SU-DHL-6 (cell line): Measurements from ENCODE around the gene B3GNT2.

Source experiments
- H2AFZ ChIP-seq: fragments of 200-600 bp; sonication (generic); 2 replicates; pipeline ENCODE4 v1.6.1; 2014; ENCODE audit warnings: low read depth, mild to moderate bottlenecking, moderate library complexity, mixed read lengths, antibody characterized with exemption, low read length; ENCODE audit not compliant: severe bottlenecking
- H3F3A ChIP-seq: fragments of 200-600 bp; shearing (Covaris generic); 2 replicates; pipeline ENCODE4 v1.6.0; 2016; ENCODE audit warnings: antibody characterized with exemption, mild to moderate bottlenecking; ENCODE audit not compliant: insufficient read depth
- H3K27ac ChIP-seq: fragments of 200-600 bp; sonication (generic); 2 replicates; pipeline ENCODE4 v1.5.1; 2016; ENCODE audit warnings: low read depth, mild to moderate bottlenecking, low read length, moderate library complexity, mixed read lengths
- H3K27me3 ChIP-seq: fragments of 200-600 bp; sonication (generic), shearing (Covaris generic); 2 replicates; pipeline ENCODE4 v1.6.0; 2014; ENCODE audit warnings: mild to moderate bottlenecking, low read length
- H3K36me3 ChIP-seq: fragments of 200-600 bp; sonication (generic); 2 replicates; pipeline ENCODE4 v1.6.1; 2014; ENCODE audit warnings: mild to moderate bottlenecking, low read length, mixed read lengths
- H3K4me2 ChIP-seq: fragments of 300-600, 200-600 bp; shearing (Covaris generic), sonication (generic); 2 replicates; pipeline ENCODE4 v1.6.0; 2014; ENCODE audit warnings: low read length, low read depth, mild to moderate bottlenecking; ENCODE audit not compliant: poor library complexity, severe bottlenecking
- H3K4me3 ChIP-seq: fragments of 200-600 bp; sonication (generic); 2 replicates; pipeline ENCODE4 v1.5.1; 2014; ENCODE audit warnings: antibody characterized with exemption, low read length, mild to moderate bottlenecking, mixed read lengths; ENCODE audit not compliant: insufficient read depth, poor library complexity, severe bottlenecking
- H3K79me2 ChIP-seq: fragments of 200-600 bp; sonication (generic); 2 replicates; pipeline ENCODE4 v1.6.1; 2014; ENCODE audit warnings: mild to moderate bottlenecking, low read length, moderate library complexity; ENCODE audit not compliant: insufficient read depth
- H3K9ac ChIP-seq: fragments of 200-600 bp; sonication (generic); 2 replicates; pipeline ENCODE4 v1.7.0; 2014; ENCODE audit warnings: mild to moderate bottlenecking, low read length
- H3K9me2 ChIP-seq: fragments of 200-600 bp; sonication (generic); replicated peaks from 2 replicates; pipeline ENCODE4 v1.6.1; 2014; ENCODE audit warnings: low read length; ENCODE audit not compliant: insufficient read depth
- H3K9me3 ChIP-seq: fragments of 200-600 bp; sonication (generic); 2 replicates; pipeline ENCODE4 v1.6.1; 2014; ENCODE audit warnings: low read length, mixed read lengths; ENCODE audit not compliant: insufficient read depth
- H4K20me1 ChIP-seq: fragments of 200-600 bp; sonication (generic); 2 replicates; pipeline ENCODE4 v1.6.1; 2014; ENCODE audit warnings: low read depth, mild to moderate bottlenecking, antibody characterized with exemption, low read length, moderate library complexity, mixed read lengths
- EZH2phosphoT487 ChIP-seq: fragments of 200-600 bp; sonication (generic), shearing (Covaris generic); conservative IDR thresholded peaks from 2 replicates; pipeline ENCODE4 v1.6.1; 2018; ENCODE audit warnings: mild to moderate bottlenecking, antibody characterized with exemption, low read length, moderate library complexity, mixed read lengths
- TF ChIP-seq, protein P1 (sequence below): fragments of 200-600 bp; sonication (generic); IDR thresholded peaks from one replicate; pipeline ENCODE4 v1.5.1; 2017; ENCODE audit warnings: antibody characterized with exemption, mild to moderate bottlenecking, low read length, moderate library complexity; ENCODE audit not compliant: insufficient read depth, poor library complexity, severe bottlenecking

The B3GNT2 gene

DNA sequence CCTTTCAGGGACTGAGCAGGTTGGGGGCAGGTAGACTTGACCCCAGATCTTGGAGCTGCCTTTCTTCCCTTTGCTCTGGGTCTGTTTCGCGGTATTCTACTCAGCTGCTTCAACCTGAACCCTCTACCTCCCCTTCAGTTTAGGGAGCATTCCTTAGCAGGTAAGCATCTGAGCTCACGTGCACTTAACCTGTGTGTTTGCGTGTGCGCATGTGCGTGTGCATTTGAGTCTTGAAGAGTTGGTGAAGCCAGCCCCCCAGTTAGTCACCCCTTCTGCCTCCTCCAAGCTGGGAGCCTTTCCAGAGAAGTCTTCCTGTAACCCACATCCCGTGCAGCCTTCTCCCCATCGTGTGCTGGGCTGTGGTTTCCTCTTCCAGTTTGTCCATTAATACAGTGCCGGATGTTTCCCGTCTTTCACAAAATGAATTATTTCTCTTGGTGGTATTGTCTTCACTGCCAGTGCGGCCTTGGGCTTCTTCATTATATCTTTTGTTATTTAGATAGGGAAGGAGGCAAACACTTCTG is 33.2 kb downstream of the B3GNT2 start:
- no peaks in the 10 kb centered on the region for H3K27me3 ChIP-seq
- no peak overlapping the region for H2AFZ ChIP-seq
- no peak overlapping the region for H3K9ac ChIP-seq
- no peak overlapping the region for H3K27ac ChIP-seq
- no peaks in the 10 kb centered on the region for H3K9me2 ChIP-seq
- no peak overlapping the region for H3K4me2 ChIP-seq
- H3K36me3 ChIP-seq = no peaks in the 10 kb centered on the region
- H4K20me1 ChIP-seq = no peaks in the 10 kb centered on the region
- TF ChIP-seq, protein P1, sequence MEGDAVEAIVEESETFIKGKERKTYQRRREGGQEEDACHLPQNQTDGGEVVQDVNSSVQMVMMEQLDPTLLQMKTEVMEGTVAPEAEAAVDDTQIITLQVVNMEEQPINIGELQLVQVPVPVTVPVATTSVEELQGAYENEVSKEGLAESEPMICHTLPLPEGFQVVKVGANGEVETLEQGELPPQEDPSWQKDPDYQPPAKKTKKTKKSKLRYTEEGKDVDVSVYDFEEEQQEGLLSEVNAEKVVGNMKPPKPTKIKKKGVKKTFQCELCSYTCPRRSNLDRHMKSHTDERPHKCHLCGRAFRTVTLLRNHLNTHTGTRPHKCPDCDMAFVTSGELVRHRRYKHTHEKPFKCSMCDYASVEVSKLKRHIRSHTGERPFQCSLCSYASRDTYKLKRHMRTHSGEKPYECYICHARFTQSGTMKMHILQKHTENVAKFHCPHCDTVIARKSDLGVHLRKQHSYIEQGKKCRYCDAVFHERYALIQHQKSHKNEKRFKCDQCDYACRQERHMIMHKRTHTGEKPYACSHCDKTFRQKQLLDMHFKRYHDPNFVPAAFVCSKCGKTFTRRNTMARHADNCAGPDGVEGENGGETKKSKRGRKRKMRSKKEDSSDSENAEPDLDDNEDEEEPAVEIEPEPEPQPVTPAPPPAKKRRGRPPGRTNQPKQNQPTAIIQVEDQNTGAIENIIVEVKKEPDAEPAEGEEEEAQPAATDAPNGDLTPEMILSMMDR = no peak
- TF ChIP-seq EZH2phosphoT487 = no peak
- H3F3A ChIP-seq = no peaks in the 10 kb centered on the region
- no peaks in the 10 kb centered on the region for H3K9me3 ChIP-seq
- 0 out of 2 replicates have a peak, but pooled peaks cover 6% of the 10 kb centered on the region for H3K79me2 ChIP-seq
- no peak overlapping the region for H3K4me3 ChIP-seq

DNA sequence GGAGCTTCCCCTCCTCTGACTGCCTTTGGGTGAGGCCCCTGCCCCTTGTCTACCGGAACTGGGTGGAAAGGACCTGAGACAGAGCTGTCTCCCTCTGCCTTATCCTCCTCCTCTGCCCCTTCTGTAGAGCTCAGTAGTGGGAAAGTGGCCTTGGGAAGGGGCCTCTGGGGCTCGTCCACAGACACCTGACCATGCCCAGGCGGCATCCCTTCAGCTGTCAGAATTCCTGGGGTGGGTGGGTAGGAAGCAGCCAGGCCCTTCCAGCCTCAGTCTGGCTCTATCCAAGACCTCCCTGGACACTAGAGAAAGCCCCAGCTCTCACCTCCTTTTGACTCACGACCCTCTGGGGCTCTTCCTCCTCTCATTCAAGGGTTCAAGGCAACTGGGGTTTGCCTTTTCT is 35.6 kb downstream of the B3GNT2 start:
- no peaks in the 10 kb centered on the region for H3K36me3 ChIP-seq
- no peaks in the 10 kb centered on the region for H3K79me2 ChIP-seq
- H3K9ac ChIP-seq = no peak overlapping the region
- H3K9me2 ChIP-seq = no peaks in the 10 kb centered on the region
- no peak overlapping the region for H2AFZ ChIP-seq
- no peak overlapping the region for H3K4me3 ChIP-seq
- no peaks in the 10 kb centered on the region for H3K9me3 ChIP-seq
- H3K27ac ChIP-seq = no peak overlapping the region
- H3K27me3 ChIP-seq = no peaks in the 10 kb centered on the region
- no peak overlapping the region for H3K4me2 ChIP-seq
- H3F3A ChIP-seq = no peaks in the 10 kb centered on the region
- no peaks in the 10 kb centered on the region for H4K20me1 ChIP-seq
- TF ChIP-seq EZH2phosphoT487 = no peak
- TF ChIP-seq, protein P1 = no peak

DNA sequence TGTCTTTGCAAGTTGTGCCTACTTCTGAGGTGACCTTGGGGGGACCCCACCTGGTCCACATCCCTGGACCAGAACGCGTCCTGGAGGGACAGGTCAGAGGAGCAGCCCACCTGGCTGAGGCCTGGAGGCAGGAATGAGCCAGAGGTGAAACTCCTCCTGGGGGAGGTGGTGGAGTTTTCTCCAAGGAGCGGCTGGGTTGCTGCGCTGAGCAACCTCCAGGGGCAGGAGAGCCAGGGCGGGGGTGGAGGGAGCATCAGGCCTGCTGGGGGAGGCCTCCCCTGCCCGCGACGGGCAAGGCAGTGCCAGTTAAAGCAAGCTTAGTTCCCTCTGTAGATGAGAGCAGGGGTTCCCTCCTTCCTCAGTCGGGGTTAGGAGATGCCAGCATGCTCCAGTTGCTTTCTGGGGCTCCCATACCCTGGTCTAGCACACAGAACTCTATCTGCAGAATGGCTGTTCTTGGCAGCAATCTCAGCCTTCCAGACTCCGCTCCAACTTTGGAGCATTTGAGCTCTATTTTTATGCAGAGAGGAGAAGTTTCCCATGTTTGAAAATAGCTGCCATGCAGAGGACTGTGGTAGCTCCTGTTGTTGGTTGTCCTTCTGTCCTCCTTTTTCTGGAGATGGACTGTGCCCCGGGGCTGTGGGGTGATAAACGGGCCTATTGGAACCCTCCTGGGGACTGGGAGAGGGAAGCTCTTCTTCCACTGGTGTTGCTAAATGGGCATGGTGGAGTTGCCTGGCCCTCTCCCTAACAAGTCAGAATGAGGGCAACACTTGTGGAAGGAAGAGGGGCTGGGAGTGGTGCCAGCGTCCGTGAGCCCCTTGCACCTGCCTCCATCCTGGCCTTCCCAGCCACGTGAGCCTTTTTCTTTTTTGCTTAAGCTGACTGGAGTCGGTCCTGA is 39.1 kb downstream of the B3GNT2 start:
- H3K27ac ChIP-seq = no peak overlapping the region
- H3K9me3 ChIP-seq = no peaks in the 10 kb centered on the region
- H3K9me2 ChIP-seq = no peaks in the 10 kb centered on the region
- H3K4me2 ChIP-seq = no peak overlapping the region
- H3K36me3 ChIP-seq = no peaks in the 10 kb centered on the region
- H2AFZ ChIP-seq = no peak overlapping the region
- TF ChIP-seq, protein P1 = no peak
- TF ChIP-seq EZH2phosphoT487 = no peak
- no peaks in the 10 kb centered on the region for H4K20me1 ChIP-seq
- H3K79me2 ChIP-seq = no peaks in the 10 kb centered on the region
- H3K9ac ChIP-seq = no peak overlapping the region
- H3K27me3 ChIP-seq = no peaks in the 10 kb centered on the region
- H3K4me3 ChIP-seq = no peak overlapping the region
- no peaks in the 10 kb centered on the region for H3F3A ChIP-seq
